ENCODE data around the gene EEF1AKMT1.

EEF1AKMT1 gene

GRCh38 chr13:20812890-20813289 is 39.1 kb upstream of the EEF1AKMT1 start:
- no peak for DNase-seq (ENCODE audit: low read depth)
- H3K4me3 ChIP-seq (ENCODE audit: control insufficient read depth, low read depth, low read length) = no peak overlapping the region
- no peak for TF ChIP-seq CTCF (IDR thresholded peaks at IDR 0.05; ENCODE audit: control insufficient read depth, insufficient read depth, low read depth, low read length, missing control alignments)

- no peak for DNase-seq (ENCODE audit: low read depth)
These were observed 37.0 kb upstream of the EEF1AKMT1 start for GRCh38 chr13:20810808-20811207.

GRCh38 chr13:20808874-20809273 is 35.1 kb upstream of the EEF1AKMT1 start:
- no peak for DNase-seq (ENCODE audit: low read depth)
- H3K4me3 ChIP-seq (ENCODE audit: control insufficient read depth, low read depth, low read length) = no peak overlapping the region
- no peak for TF ChIP-seq CTCF (IDR thresholded peaks at IDR 0.05; ENCODE audit: control insufficient read depth, insufficient read depth, low read depth, low read length, missing control alignments)

More at GRCh38 chr13:20810808-20811207, 37.0 kb upstream of the EEF1AKMT1 start:
- H3K4me3 ChIP-seq (ENCODE audit: control insufficient read depth, low read depth, low read length) = no peak overlapping the region
- no peak for TF ChIP-seq CTCF (IDR thresholded peaks at IDR 0.05; ENCODE audit: control insufficient read depth, insufficient read depth, low read depth, low read length, missing control alignments)

- no peak overlapping the region for H3K4me3 ChIP-seq (ENCODE audit: control insufficient read depth, low read depth, low read length)
- DNase-seq (ENCODE audit: low read depth) = no peak
- TF ChIP-seq CTCF (IDR thresholded peaks at IDR 0.05; ENCODE audit: control insufficient read depth, insufficient read depth, low read depth, low read length, missing control alignments) = no peak
These were observed 29.6 kb upstream of the EEF1AKMT1 start for GRCh38 chr13:20803180-20803965.

- no peak overlapping the region for H3K4me3 ChIP-seq (ENCODE audit: control insufficient read depth, low read depth, low read length)
- DNase-seq (ENCODE audit: low read depth) = no peak
- no peak for TF ChIP-seq CTCF (IDR thresholded peaks at IDR 0.05; ENCODE audit: control insufficient read depth, insufficient read depth, low read depth, low read length, missing control alignments)
These were observed 27.9 kb upstream of the EEF1AKMT1 start for GRCh38 chr13:20801707-20802106.

- DNase-seq (ENCODE audit: low read depth) = no peak
- TF ChIP-seq CTCF (IDR thresholded peaks at IDR 0.05; ENCODE audit: control insufficient read depth, insufficient read depth, low read depth, low read length, missing control alignments) = no peak
- H3K4me3 ChIP-seq (ENCODE audit: control insufficient read depth, low read depth, low read length) = no peak overlapping the region
These were observed 26.1 kb upstream of the EEF1AKMT1 start for GRCh38 chr13:20799726-20800416.
